Liver (tissue), 9 donors: ENCODE data around the gene CITED4. TPM values are rescaled to one million over a fixed set of nuclear protein-coding genes. Genes with fewer than 3 reads are reported as not detected.

ENCODE experiments used
- DNase-seq: peaks from one replicate; pipeline ENCODE4 v3.0.0-alpha.2; 2017; ENCODE audit warnings: low spot score
- H3K27ac ChIP-seq, 2 donors: one replicate each; pipeline ENCODE4 v1.7.0; 2013; ENCODE audit warnings: inconsistent platforms in 2 of 2, low read length in 2 of 2, control low read depth in 1 of 2, low read depth in 1 of 2, mild to moderate bottlenecking in 1 of 2
- H3K27me3 ChIP-seq, 4 donors: one replicate each; pipeline versions ENCODE4 v1.6.1 to v1.7.0; 2013; ENCODE audit warnings: low read length in 3 of 4, inconsistent platforms in 1 of 4, mild to moderate bottlenecking in 1 of 4, moderate library complexity in 1 of 4; ENCODE audit not compliant: control insufficient read depth in 4 of 4, insufficient read depth in 4 of 4
- H3K36me3 ChIP-seq, 4 donors: one replicate each; pipeline versions ENCODE4 v1.6.1 to v1.7.0; 2013; ENCODE audit warnings: low read length in 3 of 4, mild to moderate bottlenecking in 3 of 4, low read depth in 1 of 4, moderate library complexity in 1 of 4; ENCODE audit not compliant: control insufficient read depth in 4 of 4, insufficient read depth in 3 of 4
- H3K4me1 ChIP-seq, 4 donors: one replicate each; pipeline versions ENCODE4 v1.6.1 to v1.7.0; 2013; ENCODE audit warnings: low read length in 3 of 4, mild to moderate bottlenecking in 3 of 4, moderate library complexity in 1 of 4; ENCODE audit not compliant: control insufficient read depth in 4 of 4, insufficient read depth in 4 of 4
- H3K4me3 ChIP-seq, 3 donors: one replicate each; pipeline versions ENCODE4 v1.6.1 to v1.7.0; 2013; ENCODE audit warnings: low read length in 3 of 3, control low read depth in 1 of 3, low read depth in 1 of 3, mild to moderate bottlenecking in 1 of 3
- H3K9ac ChIP-seq, 2 donors: one replicate each; pipeline ENCODE4 v1.7.0; 2013; ENCODE audit warnings: low read length in 2 of 2, mild to moderate bottlenecking in 2 of 2, moderate library complexity in 2 of 2, control low read depth in 1 of 2, low read depth in 1 of 2
- H3K9me3 ChIP-seq, 4 donors: one replicate each; pipeline versions ENCODE4 v1.6.1 to v1.7.0; 2013; ENCODE audit warnings: low read length in 3 of 4; ENCODE audit not compliant: control insufficient read depth in 4 of 4
- ATF3 ChIP-seq: IDR thresholded peaks from 2 replicates; pipeline ENCODE4 v1.6.1; 2016; ENCODE audit warnings: antibody characterized with exemption
- CTCF ChIP-seq: fragments of 150-350 bp; IDR thresholded peaks from 2 replicates; pipeline ENCODE4 v1.5.1; 2017; ENCODE audit warnings: improper control_type of control experiment, low read depth, low read length; ENCODE audit not compliant: missing input control
- EGR1 ChIP-seq, 2 donors: IDR thresholded peaks; 2 replicates each; pipeline ENCODE4 v1.6.1; 2016 to 2018; ENCODE audit warnings: antibody characterized with exemption in 2 of 2, low read depth in 2 of 2
- FOXA2 ChIP-seq: IDR thresholded peaks from 2 replicates; pipeline ENCODE4 v1.6.1; 2016; ENCODE audit warnings: antibody characterized with exemption
- HNF4A ChIP-seq, 2 donors: conservative IDR thresholded peaks; 2 replicates each; pipeline ENCODE4 v1.6.1; 2016; ENCODE audit warnings: antibody characterized with exemption in 2 of 2, mild to moderate bottlenecking in 2 of 2
- HNF4G ChIP-seq: IDR thresholded peaks from 2 replicates; pipeline ENCODE4 v1.6.1; 2016; ENCODE audit warnings: antibody characterized with exemption
- JUND ChIP-seq, 2 donors: IDR thresholded peaks; 2 replicates each; pipeline ENCODE4 v1.6.1; 2016; ENCODE audit warnings: antibody characterized with exemption in 2 of 2
- MAX ChIP-seq: IDR thresholded peaks from 2 replicates; pipeline ENCODE4 v1.6.1; 2016; ENCODE audit warnings: antibody characterized with exemption
- RAD21 ChIP-seq, 2 donors: IDR thresholded peaks; 2 replicates each; pipeline ENCODE4 v1.6.1; 2016; ENCODE audit warnings: antibody characterized with exemption in 2 of 2, mild to moderate bottlenecking in 2 of 2
- REST ChIP-seq: IDR thresholded peaks from 2 replicates; pipeline ENCODE4 v1.6.1; 2016; ENCODE audit warnings: antibody characterized with exemption, mild to moderate bottlenecking
- SP1 ChIP-seq: IDR thresholded peaks from 2 replicates; pipeline ENCODE4 v1.6.1; 2018; ENCODE audit warnings: antibody characterized with exemption, mild to moderate bottlenecking
- TAF1 ChIP-seq: conservative IDR thresholded peaks from 2 replicates; pipeline ENCODE4 v1.6.1; 2016; ENCODE audit warnings: antibody characterized with exemption, mild to moderate bottlenecking
- YY1 ChIP-seq: IDR thresholded peaks from 2 replicates; pipeline ENCODE4 v1.6.1; 2016; ENCODE audit warnings: antibody characterized with exemption, mild to moderate bottlenecking
- ZBTB33 ChIP-seq: IDR thresholded peaks from 2 replicates; pipeline ENCODE4 v1.6.1; 2016; ENCODE audit warnings: antibody characterized with exemption
- WGBS: extraction: QIAGEN DNeasy Blood & Tissue Kit; methylation state at CpG from one replicate; pipeline ENCODE4 v1.1.7; 2013; 5-methylcytosine and 5-hydroxymethylcytosine counted together
- polyA plus RNA-seq, 2 donors: library from polyadenylated mRNA; stranded (reverse) in 1 of 2; unstranded in 1 of 2; fragments of 200-250 nt in 1 of 2; fragments of >200 nt in 1 of 2; fragmentation: Nextera tagmentation in 1 of 2; extraction: Ambion mirVana in 1 of 2; gene quantifications; one replicate each; pipeline versions ENCODE4 v1.2.1 to v1.2.3, GENCODE V29; 2013 to 2015
- total RNA-seq, 2 donors: library from RNA; depleted of rRNA; stranded (reverse); fragments of >200 nt; gene quantifications; one replicate each; pipeline ENCODE4 v1.2.3, GENCODE V29; 2014
- donor health status: healthy.
- donor health status: healthy.
- donor health status: healthy.
- donor health status: healthy.
- donor health status: healthy.

The CITED4 gene
- total and polyA plus RNA-seq, 4 donors, result 1.4 to 9.9 (median 5.2) TPM

GRCh38 chr1:40830419-40830943 lies 31.7 kb downstream of the CITED4 start:
- DNase-seq, result no peak
- no peaks in the 10 kb centered on the region for H3K9me3 ChIP-seq
- no peaks in the 10 kb centered on the region for H3K36me3 ChIP-seq
- TF ChIP-seq MAX (no peak), HNF4G (no peak), SP1 (no peak), ATF3 (no peak), HNF4A (conservative IDR thresholded peaks at IDR 0.05) (no peak), FOXA2 (no peak), YY1 (no peak), RAD21 (IDR thresholded peaks at IDR 0.05) (no peak), TAF1 (no peak), ZBTB33 (no peak), EGR1 (IDR thresholded peaks at IDR 0.05; ENCODE audit: low read depth in 2 of 2) (no peak), JUND (IDR thresholded peaks at IDR 0.05) (no peak)
- H3K27ac ChIP-seq, result no peak overlapping the region
- H3K9ac ChIP-seq, result no peak overlapping the region
- H3K4me1 ChIP-seq, result no peaks in the 10 kb centered on the region
- no peaks in the 10 kb centered on the region for H3K27me3 ChIP-seq
- H3K4me3 ChIP-seq, result no peak overlapping the region
- WGBS, result 95% methylated on average over 13 of the region's 13 CpGs

- no peak for TF ChIP-seq CTCF
- TF ChIP-seq MAX, result no peak
- TF ChIP-seq FOXA2, result no peak
- TF ChIP-seq YY1, result no peak
- no peak for TF ChIP-seq HNF4G
- no peak for TF ChIP-seq REST
- no peak for TF ChIP-seq HNF4A (conservative IDR thresholded peaks at IDR 0.05)
- no peaks in the 10 kb centered on the region for H3K36me3 ChIP-seq
- H3K4me1 ChIP-seq, result no peaks in the 10 kb centered on the region
- no peaks in the 10 kb centered on the region for H3K9me3 ChIP-seq
- DNase-seq, result no peak
- H3K4me3 ChIP-seq, result no peak overlapping the region
- no peak overlapping the region for H3K9ac ChIP-seq
- 83% methylated on average over 14 of the region's 14 CpGs for WGBS
- no peak overlapping the region for H3K27ac ChIP-seq
- H3K27me3 ChIP-seq, result no peaks in the 10 kb centered on the region
Measured at GRCh38 chr1:40829631-40830245, 32.4 kb downstream of the CITED4 start.
